ENCODE data around the gene ABR.

DNA sequence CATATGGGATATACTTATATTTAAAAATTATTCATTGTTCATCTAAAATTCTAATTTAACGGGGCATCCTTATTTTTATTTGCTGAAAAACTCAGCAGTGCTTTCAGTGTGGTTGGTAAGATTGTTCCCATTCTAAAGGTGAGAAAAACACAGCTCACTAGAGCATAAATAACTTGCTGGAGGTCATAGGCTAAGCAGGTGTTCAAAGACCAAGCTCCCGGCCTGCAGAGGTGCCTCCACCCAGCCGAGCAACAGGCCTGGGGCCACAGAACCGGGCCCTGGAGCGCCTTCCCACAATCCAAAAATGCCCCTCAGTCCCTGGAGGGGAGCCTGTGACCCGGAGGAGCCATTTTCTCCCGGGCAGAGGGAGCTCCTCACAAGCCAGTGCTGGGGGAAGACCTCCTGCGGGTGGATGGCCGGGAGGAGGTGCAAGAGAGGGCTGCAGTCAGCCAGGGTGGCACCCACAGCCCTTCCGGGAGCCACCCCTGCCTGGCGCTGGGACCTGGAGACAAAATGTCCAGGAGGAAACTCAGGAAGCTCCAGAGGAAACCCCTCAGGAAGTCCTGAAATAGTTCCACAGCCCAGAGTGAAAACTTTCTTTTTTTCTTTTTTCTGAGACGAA, 14.7 kb downstream of the ABR start:
- TF ChIP-seq EZH2 (IDR thresholded peaks at IDR 0.05; ENCODE audit: borderline replicate concordance, low read depth, low read length, severe bottlenecking) = no peak
- TF ChIP-seq CTCF (IDR thresholded peaks at IDR 0.05; ENCODE audit: borderline replicate concordance, extremely low read depth, low read length, poor library complexity, severe bottlenecking) = no peak

All from DND-41 (cell line).